ENCODE data around the gene GALNT4.

DNA sequence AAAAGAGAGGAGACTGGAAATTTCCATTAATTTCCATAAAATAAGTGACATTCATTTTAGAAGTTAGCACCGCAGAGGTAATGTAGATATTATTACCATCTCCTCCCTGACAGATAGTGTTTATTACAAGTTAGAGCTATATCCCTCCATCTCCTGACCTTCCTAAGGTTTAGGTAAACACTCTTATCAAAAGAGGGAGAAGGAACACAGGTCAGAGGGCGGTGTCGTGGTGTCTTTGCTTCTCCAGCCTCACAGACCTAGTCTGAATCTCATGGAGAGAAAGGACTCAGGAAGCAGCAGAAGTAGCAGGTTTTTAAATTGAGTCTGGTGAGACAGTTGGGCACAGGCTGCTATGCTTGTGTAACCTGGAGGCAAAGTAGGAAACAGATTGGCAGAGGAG lies 12.8 kb upstream of the GALNT4 start:
- TF ChIP-seq, protein P1, sequence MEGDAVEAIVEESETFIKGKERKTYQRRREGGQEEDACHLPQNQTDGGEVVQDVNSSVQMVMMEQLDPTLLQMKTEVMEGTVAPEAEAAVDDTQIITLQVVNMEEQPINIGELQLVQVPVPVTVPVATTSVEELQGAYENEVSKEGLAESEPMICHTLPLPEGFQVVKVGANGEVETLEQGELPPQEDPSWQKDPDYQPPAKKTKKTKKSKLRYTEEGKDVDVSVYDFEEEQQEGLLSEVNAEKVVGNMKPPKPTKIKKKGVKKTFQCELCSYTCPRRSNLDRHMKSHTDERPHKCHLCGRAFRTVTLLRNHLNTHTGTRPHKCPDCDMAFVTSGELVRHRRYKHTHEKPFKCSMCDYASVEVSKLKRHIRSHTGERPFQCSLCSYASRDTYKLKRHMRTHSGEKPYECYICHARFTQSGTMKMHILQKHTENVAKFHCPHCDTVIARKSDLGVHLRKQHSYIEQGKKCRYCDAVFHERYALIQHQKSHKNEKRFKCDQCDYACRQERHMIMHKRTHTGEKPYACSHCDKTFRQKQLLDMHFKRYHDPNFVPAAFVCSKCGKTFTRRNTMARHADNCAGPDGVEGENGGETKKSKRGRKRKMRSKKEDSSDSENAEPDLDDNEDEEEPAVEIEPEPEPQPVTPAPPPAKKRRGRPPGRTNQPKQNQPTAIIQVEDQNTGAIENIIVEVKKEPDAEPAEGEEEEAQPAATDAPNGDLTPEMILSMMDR (IDR thresholded peaks at IDR 0.05) = no peak
- no peak for TF ChIP-seq POLR2A (IDR thresholded peaks at IDR 0.05)

All from body of pancreas (tissue), 4 donors.